Measurements from ENCODE around the gene SLC39A2.

Gene SLC39A2

GRCh38 chr14:21023174-21023573, 24.1 kb downstream of the SLC39A2 start:
- no peak for DNase-seq (ENCODE audit: low spot score)
- TF ChIP-seq CTCF (IDR thresholded peaks at IDR 0.05; ENCODE audit: borderline replicate concordance, control extremely low read depth, extremely low read depth, insufficient read depth, missing control alignments): no peak
- in situ Hi-C loops (cut with MboI; ENCODE audit: low sequenced_read_pairs, unreplicated experiment): no loop called here

GRCh38 chr14:21023817-21024584, 24.9 kb downstream of the SLC39A2 start:
- in situ Hi-C loops (cut with MboI; ENCODE audit: low sequenced_read_pairs, unreplicated experiment): no loop called here
- no peak for DNase-seq (ENCODE audit: low spot score)

DNA sequence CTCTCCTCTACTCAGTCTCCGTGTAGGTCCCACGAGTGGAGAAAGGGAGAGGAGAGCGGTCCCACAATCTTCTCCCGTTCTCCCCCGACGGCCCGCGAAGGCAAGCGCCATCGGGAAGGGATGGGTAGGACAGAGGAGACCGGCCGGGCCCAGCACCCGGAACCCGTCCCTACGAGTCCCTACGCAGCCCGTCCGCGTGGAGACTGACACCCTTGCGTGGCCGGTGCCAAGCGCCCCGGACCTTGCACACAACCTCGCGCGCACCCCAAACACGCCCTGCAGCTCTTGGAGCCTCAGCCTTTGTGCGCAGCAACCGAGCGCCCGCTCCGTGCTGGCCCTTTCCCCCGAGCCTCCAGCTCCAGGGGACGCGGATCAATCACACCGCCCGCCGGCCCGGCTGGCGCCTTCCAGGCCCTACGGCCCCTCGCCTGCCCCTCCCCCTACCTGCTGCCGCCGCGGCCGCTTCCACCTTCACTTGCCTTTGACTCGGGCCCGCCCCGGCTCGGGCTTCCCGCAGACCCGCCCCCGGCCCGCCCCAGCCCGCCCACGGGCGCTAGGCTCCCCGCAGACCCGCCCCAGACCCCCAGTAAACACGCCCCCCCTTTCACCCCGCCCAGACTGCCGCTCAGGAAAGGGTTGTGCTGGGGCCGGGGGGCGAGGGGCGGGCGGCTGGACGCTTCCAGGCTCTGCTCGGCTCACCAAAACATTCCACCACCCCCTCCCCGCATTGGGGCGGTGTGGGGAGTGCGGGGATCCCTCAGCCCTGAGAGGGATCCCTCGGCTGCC, 25.7 kb downstream of the SLC39A2 start, which contains the start of gene NDRG2:
TSS of gene NDRG2 (minus strand) at position 477 of the 786 bp plus-strand sequence. CDS start 1,746 bp downstream, outside the sequence.
- DNase-seq (ENCODE audit: low spot score): peak; percentile 82
- in situ Hi-C loops (cut with MboI; ENCODE audit: low sequenced_read_pairs, unreplicated experiment): no loop called here
- TF ChIP-seq CTCF (IDR thresholded peaks at IDR 0.05; ENCODE audit: borderline replicate concordance, control extremely low read depth, extremely low read depth, insufficient read depth, missing control alignments): no peak

More at GRCh38 chr14:21023817-21024584, 24.9 kb downstream of the SLC39A2 start:
- no peak for TF ChIP-seq CTCF (IDR thresholded peaks at IDR 0.05; ENCODE audit: borderline replicate concordance, control extremely low read depth, extremely low read depth, insufficient read depth, missing control alignments)

- no peak for TF ChIP-seq CTCF (IDR thresholded peaks at IDR 0.05; ENCODE audit: borderline replicate concordance, control extremely low read depth, extremely low read depth, insufficient read depth, missing control alignments)
- DNase-seq (ENCODE audit: low spot score): no peak
- in situ Hi-C loops (cut with MboI; ENCODE audit: low sequenced_read_pairs, unreplicated experiment): no loop called here
These were observed 26.5 kb downstream of the SLC39A2 start for GRCh38 chr14:21025371-21026273.

DNA sequence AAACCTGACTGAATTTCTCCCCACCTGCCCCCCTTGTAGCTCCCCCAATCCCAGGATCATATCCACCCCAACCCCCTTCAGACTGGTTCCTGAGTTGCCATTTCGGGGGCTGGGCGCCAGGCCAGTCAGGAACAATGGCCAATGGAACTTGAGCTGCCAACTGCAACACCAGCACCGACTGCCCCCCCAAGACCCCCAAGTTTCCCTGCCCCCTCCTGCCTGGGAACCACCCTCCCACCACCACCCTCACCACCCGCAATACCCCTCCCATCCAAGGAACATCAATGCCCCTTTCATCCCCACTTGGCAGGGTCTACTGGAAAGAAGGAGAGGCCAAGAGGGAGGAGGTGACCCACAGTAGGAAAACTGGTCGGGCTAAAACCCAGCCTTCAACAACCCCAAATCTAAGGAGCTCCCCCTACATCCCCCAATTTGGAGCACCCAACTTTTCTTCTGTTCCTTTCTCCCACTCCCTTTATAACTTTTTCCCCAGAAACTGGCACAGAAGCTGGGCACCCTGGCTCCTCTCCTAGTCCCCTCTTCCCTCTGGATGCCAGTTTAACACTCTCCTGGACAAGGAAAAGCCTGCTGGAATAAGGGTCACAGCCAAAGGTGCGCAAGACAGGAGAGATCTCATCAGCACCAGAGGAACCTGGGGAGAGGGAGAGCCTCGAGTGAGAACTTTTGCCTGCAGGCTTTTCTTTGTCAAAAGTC, 27.3 kb downstream of the SLC39A2 start:
- in situ Hi-C loops (cut with MboI; ENCODE audit: low sequenced_read_pairs, unreplicated experiment): no loop called here
- DNase-seq (ENCODE audit: low spot score): no peak
- no peak for TF ChIP-seq CTCF (IDR thresholded peaks at IDR 0.05; ENCODE audit: borderline replicate concordance, control extremely low read depth, extremely low read depth, insufficient read depth, missing control alignments)
